ENCODE results near the gene THOC6.
"Not testable (repeated sequence)": the region's sequence is repeated elsewhere in the genome, so short reads cannot be mapped to it uniquely, and the experiment has no call there.

Gene THOC6

DNA sequence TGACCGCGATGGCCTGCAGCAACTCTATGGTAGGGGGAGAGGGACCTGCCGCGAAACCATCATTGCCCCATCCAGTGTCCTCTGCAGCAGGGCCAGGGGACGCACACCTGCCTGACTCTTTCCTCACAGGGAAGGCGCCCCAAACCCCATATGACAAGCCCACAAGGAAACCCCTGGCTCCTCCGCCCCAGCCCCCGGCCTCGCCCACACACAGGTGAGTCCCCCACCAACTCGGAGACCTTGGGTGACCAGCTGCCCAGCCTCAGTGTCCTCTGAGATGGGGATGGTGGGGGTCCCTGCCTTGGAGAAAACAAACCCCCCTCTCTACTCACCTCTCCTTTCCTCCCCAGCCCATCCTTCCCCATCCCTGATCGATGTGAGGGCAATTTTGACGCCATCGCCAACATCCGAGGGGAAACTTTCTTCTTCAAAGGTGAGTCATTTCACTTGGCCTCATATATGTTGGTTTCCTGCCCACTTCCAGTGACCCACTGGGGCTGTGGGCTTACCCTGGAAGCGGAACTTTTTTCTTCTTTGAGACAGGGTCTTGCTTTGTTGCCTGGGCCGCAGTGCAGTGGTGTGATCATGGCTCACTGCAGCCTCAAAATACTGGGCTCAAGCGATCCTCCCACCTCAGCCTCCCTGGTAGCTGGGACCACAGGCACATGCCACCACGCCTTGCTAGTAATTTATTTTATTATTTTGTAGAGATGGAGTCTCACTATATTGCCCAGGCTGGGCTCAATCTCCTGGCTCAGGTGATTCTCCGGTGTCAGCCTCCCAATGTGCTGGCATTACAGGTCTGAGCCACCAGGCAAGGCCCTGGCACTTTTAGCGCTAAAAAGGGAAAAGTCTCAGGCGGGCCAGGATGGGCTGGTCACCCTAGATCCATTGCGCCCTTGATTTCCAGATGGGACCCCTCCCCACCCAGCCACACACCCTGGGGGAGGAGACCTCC lies 33.6 kb downstream of the THOC6 start:
- no peak for DNase-seq

DNA sequence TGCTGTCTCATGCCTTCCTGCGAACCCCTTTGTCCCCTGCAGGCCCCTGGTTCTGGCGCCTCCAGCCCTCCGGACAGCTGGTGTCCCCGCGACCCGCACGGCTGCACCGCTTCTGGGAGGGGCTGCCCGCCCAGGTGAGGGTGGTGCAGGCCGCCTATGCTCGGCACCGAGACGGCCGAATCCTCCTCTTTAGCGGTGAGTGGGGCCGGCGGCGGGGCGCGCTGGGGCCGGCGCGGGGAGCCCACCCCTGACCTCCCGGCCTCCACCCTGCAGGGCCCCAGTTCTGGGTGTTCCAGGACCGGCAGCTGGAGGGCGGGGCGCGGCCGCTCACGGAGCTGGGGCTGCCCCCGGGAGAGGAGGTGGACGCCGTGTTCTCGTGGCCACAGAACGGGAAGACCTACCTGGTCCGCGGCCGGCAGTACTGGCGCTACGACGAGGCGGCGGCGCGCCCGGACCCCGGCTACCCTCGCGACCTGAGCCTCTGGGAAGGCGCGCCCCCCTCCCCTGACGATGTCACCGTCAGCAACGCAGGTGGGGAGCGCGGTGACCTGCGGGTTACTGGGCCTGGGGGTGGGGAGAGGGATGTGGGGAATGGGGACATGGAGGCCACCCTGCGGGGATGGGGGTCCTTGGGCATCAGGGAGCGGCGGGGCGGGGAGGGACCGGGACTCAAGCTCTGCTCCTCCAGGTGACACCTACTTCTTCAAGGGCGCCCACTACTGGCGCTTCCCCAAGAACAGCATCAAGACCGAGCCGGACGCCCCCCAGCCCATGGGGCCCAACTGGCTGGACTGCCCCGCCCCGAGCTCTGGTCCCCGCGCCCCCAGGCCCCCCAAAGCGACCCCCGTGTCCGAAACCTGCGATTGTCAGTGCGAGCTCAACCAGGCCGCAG lies 34.5 kb downstream of the THOC6 start:
- peak in 1 of 2 donors; percentile 23 for DNase-seq

DNA sequence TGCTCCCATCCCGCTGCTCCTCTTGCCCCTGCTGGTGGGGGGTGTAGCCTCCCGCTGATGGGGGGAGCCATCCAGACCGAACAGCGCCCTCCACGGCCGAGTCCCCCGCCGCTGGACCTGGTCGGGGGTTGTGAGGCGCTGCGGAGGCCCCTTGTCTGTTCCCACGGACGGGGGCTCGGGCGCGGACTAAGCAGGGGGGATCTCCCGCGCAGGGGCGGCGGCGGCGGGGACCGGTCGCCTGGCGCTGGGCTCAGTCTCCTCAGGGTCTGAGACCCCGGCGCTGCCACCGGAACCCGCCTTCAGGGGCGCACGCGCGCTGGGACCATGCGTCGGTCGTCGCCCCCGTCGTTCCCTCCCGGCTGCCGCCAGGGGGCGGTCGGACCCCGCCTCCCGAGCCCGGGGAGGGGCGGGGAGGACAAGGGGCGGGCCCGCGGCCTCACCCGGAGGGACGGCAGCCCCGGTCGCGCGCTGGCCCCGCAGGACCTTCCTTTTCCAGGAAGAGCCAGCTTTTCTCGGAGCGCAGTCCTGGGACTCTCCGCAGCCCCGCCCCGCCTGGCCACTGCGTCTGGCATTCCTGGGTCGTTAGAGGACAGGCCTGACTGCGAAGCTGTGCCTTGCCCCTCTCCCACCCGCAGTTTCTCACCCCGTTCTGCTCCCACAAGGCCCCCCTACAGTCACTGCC lies 35.3 kb downstream of the THOC6 start:
- DNase-seq: peak; percentile 55 to 67

DNA sequence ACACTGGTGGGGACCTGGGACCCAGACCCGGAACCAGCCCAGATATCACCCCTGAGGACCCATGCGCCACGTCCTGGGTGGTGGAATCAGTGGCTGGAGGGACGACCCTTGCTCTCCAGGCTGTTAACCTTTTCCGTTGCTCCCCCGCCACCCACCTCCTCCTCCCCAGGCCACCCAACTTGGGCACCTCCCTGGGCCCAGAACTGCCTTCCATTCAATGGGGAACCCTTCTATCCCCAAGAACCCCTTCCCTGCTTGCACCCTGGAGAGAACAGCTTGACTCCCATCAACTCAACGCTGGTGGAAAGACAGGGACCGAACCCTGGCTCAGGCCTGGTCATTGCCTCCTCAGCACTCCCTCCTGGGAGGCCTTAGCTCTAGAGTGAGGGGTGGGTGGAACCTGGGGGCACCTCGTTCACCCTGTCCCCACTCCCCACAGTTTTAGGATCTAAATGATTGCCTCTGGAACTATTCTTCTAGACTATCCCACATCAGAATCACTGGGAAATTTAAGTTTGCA lies 35.9 kb downstream of the THOC6 start:
- no peak for DNase-seq

DNA sequence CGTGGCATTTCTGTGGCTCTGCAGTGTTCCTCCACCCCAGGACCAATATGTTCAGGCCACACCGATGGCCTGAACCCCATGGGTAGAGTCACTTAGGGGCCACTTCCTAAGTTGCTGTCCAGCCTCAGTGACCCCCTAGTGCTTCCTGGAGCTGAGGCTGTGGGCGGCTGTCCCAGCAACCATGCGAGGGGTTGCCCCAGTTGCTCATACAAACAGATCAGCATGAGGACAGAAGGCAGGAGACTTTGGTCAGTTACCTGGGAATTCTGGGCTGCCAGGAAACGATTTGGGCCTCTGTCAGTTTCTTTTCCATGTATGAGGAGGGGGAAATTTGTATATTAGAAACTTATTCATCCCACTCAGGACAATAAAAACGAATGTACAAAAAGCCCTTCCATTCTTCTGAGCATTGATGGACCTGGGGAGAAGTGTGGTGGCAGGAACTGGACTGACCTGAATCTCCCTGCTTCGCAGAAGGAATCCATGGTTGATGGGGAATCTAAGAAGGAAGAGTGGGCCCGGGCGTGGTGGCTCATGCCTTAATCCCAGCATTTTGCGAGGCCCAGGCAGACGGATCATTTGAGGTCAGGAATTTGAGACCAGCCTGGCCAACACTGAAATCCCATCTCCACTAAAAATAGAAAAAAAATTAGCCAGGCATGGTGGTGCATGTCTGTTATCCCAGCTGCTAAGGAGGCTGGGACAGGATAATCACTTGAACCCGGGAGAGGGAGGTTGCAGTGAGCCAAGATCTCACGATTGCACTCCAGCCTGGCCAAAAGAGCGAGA lies 36.7 kb downstream of the THOC6 start:
- no peak for DNase-seq

DNA sequence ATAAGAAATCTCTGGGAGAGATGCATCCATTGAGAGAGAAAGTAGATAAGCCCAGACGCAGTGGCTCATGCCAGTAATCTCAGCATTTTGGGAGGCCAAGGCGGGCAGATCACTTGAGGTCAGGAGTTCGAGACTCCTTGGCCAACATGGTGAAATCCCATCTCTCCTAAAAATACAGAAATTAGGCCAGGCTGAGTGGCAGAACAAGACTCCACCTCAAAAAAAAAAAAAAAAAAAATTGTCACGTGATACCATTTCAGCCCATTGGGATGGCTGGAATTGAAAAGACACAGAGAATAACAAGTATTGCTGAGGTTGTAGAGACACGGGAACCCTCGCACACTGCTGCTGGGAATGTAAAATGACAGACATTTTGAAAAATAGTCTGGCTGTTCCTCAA lies 38.7 kb downstream of the THOC6 start:
- DNase-seq: no peak

DNA sequence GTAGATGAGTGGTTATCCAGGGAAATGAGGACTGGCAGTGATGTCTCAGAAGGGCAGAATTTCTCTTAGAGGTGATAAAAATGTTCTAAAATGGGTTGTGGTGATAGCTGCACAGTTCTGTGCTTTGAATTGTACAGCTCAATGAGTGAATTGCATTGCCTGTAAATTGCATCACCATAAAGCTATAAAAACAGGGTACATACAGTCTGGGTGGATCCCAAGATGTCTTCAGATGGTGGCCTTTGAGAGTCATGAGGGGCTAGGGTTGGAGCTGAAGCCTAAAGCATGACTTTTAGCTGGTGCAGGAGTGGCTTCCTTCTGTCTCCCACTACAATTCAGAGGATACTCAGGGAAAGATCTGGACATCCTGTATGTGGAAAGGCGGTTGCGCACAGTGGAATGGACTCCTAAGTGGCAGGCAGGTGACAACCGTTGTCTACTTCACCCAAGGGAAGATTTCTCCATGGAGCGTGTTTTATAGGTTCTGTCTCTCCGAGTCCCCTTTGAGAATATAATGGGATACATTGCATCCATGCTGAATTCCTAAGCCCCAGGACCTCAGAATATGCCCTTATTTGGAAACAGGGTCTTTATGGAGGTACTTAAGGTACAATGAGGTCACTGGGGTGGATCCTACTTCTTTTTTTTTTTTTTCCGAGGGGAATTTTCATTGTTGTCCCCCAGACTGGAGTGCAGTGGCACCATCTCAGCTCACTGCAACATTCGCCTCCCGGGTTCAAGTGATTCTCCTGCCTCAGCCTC lies 40.0 kb downstream of the THOC6 start:
- no peak for DNase-seq

DNA sequence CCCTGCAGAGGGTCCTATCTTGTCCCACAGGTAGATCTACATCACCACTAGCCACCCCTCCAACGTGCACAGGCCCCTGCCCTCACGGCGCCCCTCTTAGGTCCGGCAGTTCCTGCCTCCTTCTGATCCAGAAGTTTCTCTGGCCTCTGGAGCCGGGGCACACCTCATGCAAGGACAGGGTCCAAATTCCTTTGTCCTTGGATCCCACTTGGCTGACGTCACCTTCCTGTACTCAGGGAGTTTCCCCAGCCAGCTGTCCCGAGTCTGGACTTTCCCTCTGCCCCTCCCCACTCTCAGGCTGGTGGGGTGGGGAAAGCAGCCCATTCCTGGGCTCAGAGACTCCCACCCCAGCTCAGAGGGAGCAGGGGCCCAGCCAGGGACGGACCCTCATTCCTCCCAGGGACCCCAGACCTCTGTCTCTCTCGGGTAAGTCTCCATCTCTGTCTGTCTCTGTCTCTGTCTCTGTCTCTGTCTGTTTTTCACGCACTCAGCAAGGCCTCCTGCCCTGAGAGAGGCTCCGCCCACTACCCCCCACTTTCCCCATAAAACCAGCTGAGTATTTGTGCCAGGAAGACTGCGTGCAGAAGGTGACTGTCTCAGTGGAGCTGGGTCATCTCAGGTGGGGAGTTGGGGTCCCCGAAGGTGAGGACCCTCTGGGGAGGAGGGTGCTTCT lies 41.4 kb downstream of the THOC6 start, which contains the start of gene IL32:
Gene IL32 (plus strand): TSS at position 572 of the 673 bp plus-strand sequence. CDS start 172 bp downstream, outside the sequence.
- DNase-seq: no peak

DNA sequence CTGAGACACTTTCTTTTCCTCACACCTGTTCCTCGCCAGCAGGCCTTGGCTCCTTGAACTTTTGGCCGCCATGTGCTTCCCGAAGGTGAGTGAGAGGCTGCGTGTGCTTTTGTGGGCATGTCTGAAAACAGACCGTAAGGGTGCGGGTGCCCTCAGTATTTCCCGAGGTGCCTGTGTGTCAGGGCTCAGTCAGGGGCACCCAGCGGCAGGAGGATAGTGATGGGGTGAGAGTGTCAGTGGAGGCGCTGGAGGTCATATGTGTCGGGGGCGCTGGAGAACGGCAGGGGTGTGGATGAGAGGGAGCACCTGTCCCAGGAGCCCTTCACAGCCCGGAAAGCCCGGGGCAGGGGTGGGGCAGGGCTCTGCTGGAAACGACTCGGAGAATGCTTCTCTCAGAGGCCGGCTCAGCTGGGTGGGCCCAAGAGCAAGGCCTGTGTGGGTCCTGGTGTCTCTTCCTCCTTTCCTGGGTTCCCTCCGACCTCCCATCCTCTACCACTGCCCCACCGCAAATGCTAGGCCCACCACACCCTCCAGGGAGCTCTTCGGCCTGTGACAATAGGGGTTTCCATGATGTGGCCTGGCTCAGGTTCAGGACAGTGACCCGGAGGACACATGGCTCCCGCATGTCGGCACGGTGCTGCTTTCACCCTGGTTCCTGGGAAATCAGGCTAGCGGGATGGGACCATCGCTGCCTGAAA lies 42.1 kb downstream of the THOC6 start:
- DNase-seq: no peak

DNA sequence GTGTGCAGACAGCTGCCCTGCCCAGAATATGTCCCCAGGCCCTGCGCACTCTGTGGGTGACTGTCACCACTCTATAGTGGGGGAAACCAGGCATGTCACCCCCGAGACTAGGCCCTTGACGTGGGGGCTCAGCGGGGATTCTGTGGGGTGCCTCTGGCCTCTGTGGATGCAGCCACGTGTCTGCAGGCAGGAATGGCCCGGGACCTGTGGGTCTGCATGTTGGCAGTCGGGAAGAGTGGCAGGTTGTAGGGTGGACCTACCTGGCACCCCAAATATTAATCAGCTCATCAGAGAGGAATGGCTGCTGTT lies 42.6 kb downstream of the THOC6 start:
- DNase-seq: no peak

DNA sequence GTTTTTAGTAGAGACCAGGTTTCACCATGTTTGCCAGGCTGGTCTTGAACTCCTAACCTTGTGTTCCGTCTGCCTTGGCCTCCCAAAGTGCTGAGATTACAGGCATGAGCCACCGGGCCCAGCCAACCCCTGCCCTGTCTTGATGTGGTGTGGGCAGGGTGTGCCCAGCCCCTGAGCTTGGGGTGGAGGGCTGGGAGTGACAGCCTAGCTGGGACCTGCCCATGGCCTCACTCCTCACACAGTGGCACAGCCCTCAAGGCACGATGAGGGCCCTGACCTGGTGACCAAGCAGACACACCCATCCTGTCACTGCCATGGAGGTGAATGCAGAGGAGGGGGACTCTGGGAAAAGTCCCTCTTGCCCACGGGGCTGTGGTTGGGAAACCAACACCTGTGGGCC lies 44.7 kb downstream of the THOC6 start:
- DNase-seq: no peak

DNA sequence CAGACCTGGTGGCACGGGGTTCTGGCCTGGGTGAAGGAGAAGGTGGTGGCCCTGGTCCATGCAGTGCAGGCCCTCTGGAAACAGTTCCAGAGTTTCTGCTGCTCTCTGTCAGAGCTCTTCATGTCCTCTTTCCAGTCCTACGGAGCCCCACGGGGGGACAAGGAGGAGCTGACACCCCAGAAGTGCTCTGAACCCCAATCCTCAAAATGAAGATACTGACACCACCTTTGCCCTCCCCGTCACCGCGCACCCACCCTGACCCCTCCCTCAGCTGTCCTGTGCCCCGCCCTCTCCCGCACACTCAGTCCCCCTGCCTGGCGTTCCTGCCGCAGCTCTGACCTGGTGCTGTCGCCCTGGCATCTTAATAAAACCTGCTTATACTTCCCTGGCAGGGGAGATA lies 45.3 kb downstream of the THOC6 start:
- not testable (repeated sequence) for DNase-seq

DNA sequence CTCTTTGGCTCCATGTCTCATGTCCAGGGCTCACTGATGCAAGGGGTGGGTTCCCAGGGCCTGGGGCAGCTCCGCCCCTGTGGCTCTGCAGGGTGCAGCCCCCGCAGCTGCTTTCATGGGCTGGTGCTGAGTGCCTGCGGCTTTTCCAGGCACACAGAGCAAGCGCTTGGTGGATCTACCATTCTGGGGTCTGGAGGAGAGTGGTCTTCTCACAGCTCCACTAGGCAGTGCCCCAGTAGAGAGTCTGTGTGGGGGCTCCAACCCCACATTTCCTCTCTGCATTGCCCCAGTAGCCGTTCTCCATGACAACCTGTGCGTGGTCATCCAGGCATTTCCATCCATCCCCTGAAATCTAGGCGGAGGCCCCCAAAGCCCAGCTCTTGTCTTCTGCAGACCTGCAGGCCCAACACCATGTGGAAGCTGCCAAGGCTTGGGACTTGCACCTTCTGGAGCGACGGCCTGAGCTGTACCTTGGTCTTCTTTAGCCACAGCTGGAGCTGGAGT lies 46.8 kb downstream of the THOC6 start:
- DNase-seq: no peak

DNA sequence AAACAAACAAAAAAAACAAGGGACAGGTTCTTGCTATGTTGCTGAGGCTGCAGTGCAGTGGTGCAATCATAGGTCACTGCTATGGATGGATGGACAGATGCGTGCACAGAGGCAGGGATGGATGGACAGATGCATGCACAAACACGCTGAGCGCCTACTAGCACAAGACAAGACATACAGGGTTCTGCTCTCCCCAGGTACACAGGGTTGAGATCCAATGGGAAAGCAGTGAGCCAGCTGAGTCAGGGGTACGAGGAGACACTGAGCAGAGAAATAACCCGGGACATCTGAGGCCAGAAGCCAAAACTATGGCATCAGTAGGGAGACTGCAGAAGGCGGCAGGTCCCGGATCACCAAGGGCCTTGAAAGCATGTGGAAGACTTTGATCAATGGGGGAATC lies 47.8 kb downstream of the THOC6 start:
- DNase-seq: no peak

DNA sequence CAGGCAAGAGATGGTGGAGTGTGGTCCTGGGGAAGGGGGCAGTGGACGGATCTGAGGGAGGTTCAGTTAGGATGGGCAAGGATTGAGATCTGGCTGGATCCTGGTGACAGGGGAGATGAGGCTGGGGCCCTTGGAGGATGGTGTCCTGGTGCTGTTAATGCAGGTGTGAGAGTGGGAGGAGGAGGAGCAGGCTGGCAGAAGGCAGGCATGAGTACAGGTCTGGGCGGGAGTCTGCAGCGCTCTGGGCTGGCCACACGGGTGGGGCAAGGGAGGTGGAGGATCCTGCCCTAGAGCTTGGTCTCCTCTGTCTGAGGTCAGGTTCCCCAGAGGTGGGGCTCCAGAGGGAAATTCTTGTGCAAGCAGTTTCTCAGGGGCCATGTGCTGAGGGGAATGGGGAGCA lies 48.3 kb downstream of the THOC6 start:
- DNase-seq: not testable (repeated sequence)

DNA sequence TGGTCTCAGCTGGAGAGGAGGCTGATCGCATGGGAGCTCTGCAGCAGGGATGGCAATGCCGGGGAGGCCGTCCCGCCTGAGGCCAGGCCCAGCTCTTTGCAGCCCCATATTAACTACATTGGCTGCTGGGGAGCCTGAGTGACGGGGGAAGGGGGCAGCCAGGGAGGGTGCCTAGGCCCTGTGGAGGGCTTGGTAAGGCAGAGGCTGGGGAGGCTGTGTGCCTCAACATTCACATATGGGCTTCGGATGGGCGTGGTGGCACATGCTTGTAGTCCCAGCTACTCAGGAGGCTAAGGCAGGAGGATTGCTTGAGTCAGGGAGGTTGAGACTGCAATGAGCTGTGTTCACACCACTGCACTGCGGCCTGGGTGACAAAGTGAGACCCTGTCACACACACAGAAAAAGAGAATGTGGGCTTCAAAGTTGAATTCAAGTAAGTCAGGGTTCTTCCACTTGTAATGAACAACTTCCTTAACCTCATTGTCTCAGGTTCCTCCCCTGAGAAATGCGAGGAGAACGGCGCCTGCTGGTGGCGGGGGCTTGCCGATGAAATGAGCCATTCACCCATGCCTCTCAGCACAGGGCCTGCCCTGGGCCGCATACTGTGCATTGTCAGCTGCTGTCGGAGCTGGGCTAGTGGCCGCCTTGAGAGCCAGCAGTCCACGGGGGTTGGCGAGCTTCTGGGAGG lies 48.9 kb downstream of the THOC6 start:
- DNase-seq: not testable (repeated sequence)

DNA sequence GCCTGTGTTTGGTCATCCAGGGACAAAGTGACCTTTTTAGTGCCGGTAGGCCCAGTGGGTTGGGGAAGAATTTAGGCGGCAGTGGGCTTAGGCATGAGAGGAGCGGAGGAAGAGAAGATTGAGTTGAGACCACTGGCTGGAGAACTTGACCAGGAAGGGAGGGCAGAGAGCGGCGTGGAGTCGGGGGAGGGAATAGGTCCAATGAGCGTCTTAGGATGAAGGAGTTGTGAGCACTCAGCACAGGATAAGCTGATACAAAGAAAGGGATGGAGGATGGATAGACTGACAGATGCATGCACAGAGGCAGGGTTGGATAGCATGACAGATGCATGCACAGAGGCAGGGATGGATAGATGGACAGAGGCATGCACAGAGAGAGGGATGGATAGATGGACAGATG lies 49.6 kb downstream of the THOC6 start:
- no peak for DNase-seq

DNA sequence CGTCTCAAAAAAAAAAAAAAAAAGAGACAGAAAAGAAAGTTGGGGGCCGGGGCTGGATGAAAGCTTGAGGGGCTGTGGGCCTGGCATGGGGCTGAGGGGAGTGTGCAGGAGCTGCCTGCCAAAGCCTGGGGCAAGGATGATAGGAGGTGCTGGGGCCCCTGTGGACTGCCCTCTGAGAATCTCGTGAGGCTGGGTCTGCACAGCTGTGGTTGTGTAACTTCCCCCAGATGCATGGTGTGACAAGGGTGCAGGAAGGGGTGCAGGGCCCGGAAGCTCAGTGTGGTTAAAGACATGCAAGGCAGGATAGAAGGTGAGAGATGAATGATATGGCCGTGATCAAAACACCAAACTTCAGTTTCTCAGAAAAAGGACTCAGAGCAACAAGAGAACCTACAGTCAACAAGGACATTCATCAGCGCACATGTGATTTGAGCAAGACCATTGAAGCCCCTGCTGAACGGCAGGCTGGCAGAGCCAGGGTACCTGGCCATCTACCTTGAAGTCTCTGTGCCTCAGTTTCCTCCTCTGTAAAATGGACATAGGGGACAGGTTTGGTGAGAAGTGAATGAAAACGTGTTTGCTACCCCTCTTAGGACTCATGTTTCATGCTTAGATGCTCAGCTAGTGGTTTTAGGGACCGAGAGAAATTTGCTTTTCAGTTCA lies 51.2 kb downstream of the THOC6 start:
- DNase-seq: peak in 1 of 2 donors; percentile 89

DNA sequence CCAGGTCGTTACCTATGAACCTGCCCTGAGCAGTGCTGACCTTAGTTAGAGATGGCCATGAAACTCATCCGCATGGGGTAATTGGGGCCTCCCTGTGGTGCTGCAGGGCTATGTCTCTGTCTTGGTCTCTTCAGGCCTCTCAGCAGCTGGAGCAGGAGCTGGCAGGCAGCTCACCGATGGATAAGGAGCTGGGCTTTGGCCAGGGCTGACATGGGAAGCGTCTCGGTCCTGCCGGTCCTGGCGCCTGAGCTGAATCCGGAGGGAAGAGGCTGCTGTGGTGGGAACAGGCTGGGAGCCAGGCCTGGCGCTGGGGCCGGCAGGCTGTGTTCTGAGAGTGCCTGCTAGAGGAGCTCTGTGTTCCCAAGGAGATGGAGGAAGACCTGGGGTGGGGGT lies 51.7 kb downstream of the THOC6 start:
- no peak for DNase-seq
